ENCODE data around the gene ATOH8.

Gene ATOH8

GRCh38 chr2:85718885-85719492 is 34.8 kb upstream of the ATOH8 start:
- DNase-seq (ENCODE audit: low read depth), result no peak

DNA sequence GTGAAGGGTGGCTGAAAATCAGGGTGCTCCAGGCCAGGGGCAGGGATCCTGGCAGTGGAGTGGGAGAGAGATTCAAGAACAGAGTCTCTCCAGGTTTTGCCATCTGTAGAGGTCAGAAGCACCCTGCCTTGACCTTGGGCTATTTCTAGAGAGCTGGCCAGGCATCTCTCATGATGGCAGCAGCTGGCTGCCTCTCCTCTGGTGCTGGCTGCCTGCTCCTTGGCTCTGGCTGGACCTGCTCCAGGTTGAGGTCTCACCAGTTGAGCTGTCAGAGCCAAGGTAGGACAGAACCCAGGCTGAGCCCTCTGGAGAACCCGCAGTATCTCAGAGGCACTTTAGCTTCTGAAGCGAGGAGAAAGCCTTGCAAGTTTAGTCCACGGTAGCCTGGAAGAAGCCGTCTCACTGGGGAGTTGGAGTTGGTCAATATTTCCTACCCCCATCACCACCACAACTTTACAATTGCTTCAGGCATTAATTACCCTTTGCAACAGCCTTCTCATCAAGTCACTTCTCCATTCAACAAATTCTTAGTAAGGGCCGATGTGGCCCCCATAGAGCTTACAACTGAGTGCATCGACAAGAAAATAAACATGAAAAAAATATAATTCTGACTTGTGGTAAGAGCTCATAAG is 34.1 kb upstream of the ATOH8 start:
- DNase-seq (ENCODE audit: low read depth), result no peak

DNA sequence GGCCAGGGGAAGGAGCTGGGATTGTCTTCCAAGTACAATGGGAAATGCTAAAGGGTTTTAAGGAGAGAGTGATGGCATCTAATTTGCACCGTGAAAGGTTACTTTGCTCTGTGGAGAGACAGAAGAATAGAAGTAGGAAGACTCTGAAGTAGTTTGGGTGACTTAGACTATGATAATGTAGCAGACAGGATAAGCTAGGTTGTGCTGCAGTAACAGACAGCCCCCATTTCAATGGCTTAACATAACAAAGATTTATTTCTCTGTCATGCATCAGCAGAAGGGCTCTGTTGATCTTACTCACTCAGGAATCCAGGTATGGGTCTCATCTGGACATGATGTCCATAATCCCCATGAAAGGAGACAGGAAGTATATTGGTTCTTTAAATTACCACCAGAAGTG is 33.3 kb upstream of the ATOH8 start:
- no peak for DNase-seq (ENCODE audit: low read depth)

DNA sequence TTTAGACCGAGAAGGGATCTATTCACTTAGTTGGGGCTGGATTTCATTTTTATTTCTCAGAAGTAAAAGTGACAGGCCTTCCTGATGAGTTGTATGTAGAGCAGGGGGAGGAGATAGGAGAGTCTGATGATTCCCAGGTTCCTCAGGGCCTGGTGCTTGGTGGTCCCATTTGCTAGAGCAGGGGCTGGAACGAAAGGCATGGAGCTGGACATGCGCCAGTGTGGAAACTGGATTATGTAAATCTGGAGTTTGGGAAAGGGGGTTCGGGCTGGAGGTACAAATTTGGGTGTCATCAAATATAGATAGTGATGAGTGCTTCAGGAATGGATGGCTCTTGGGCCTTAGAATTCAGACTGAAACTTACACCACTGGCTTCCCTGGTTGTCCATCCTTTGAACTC is 32.1 kb upstream of the ATOH8 start:
- DNase-seq (ENCODE audit: low read depth), result no peak

DNA sequence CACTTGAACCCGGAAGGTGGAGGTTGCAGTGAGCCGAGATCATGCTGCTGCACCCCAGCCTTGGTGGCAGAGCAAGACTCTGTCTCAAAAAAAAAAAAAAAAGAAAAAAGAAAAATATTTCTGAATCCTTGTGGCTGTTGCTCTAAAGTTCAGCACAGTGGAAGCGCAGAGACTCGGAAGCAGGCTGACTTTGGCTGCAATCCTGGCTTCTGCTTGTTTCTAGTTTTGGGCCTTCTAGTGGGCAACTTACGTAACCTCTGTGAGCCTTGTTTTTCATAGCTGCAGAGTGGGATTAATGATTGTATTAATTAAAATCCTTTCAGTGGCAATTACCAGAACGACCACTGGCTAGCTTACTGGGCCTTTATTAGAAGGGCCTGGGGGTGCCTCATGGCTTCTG is 31.3 kb upstream of the ATOH8 start:
- no peak for DNase-seq (ENCODE audit: low read depth)

- DNase-seq (ENCODE audit: low read depth), result no peak
These were observed 30.0 kb upstream of the ATOH8 start for GRCh38 chr2:85723707-85724360.

- no peak for DNase-seq (ENCODE audit: low read depth)
These were observed 29.0 kb upstream of the ATOH8 start for GRCh38 chr2:85724731-85725181.

- no peak for DNase-seq (ENCODE audit: low read depth)
These were observed 28.3 kb upstream of the ATOH8 start for GRCh38 chr2:85725451-85725850.

GRCh38 chr2:85727798-85728197 is 26.0 kb upstream of the ATOH8 start:
- DNase-seq (ENCODE audit: low read depth), result no peak

DNA sequence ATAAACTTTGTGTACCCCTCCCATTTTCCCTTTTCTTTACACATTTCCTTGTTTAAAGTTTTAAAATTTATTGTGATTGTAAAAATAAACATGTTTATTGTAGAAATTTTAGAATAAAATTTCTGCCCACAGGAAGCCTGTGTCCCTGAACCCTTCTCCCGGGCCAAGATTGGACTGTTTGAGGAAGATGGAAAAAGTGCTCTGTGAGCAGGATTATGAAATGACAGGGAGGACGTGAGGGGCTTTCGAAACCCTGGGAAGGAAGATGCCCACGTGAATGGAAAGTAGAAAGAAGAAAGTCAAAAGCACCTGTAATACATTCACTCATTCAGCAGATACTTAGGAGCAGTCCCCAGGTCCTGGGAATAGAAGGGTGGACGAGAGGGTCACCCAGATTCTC is 25.4 kb upstream of the ATOH8 start:
- DNase-seq (ENCODE audit: low read depth), result no peak

- peak; percentile 58 for DNase-seq (ENCODE audit: low read depth)
These were observed 24.6 kb upstream of the ATOH8 start for GRCh38 chr2:85728883-85729824.

DNA sequence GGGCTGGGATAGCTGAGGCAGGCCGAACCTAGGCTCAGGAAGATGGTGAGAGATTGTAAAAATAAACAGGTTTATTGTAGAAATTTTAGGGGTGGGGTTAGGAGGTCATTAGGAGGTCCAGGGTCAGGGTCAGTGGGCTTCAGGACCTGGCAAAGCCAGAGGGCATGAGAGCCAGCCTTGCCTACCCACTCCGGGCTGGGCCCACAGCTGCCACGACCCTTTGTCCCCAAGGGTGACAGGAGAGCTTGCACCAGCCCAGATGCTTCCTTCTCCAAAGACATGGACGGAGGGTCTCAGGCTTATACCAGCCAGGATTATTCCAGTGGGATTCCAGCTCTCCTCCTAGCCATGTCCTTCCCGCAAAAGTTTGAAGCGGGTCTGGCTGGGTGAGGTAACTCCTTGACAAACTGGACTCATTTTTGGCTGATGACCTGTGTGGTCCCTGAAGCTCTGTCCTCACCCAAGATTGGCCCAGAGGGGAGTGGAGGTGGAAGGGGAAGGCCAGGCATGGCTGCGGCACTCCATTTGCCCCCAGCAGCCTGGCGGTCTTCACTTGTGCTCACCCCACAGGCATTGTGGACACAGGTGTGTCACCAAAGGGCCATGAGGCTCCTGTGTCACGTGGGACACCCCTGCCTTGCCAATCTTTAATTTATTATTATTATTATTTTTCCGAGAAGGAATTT is 23.8 kb upstream of the ATOH8 start:
- no peak for DNase-seq (ENCODE audit: low read depth)

GRCh38 chr2:85730686-85731230 is 23.0 kb upstream of the ATOH8 start:
- no peak for DNase-seq (ENCODE audit: low read depth)

DNA sequence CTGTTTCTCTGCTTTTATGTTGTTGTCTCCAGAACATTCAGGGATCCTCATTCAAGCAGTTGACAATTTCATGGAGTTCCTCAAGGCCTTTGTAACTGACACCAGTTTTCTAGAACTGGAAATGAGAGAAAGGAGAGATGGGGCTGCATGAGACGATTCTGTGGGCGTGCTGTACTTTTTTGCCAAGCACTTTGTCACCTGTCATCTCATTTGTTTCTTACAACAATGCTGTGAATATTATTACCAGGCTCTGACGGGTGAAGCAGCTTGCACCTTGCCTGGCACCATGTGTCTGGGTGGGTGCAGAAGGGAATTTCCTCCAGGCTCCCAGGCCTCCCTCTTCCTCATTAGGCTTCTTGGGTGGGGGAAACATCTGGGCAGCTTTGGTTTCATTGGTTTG is 22.2 kb upstream of the ATOH8 start:
- DNase-seq (ENCODE audit: low read depth), result no peak

- DNase-seq (ENCODE audit: low read depth), result no peak
These were observed 21.2 kb upstream of the ATOH8 start for GRCh38 chr2:85732467-85733120.

DNA sequence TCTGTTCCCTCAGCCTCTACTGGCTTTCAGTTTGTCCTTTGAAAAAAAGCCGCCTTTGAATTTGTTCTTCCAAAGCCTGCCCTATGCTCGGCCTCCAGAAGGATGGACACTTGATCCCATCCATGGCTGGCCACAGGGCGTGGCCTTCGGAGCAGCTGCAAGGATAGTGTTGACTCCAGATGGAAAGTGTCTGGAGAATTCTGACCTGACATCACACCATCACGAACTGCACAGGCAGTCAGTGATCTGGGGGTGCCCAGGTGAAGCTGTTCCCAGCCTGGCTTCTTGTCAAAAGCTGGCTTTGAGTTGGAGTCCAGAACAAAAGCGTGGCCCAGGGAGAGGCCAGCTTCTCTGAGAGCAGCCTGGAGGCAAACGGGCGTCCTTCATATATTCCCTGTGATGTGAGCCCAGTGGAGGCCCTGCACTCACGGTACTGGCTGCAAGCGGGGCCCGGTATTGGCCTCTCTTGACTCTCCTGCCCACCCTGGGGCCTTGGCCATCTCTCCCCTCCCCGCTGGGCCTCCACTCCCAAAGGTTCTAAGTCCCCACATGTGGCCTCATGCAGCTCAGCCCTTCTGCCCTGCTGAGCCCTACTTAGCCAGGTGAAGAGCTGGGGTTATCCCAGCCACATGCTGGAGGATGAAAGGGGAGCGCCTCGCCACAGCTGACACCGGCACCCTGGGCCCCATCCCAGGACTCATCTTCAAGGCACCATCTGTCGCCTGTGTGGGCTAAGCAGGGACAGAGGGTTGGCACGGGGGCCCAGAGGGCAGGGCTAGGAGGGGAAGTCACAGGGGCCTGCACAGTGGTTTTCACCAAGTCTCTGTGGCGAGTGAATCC is 20.4 kb upstream of the ATOH8 start:
- no peak for DNase-seq (ENCODE audit: low read depth)

DNA sequence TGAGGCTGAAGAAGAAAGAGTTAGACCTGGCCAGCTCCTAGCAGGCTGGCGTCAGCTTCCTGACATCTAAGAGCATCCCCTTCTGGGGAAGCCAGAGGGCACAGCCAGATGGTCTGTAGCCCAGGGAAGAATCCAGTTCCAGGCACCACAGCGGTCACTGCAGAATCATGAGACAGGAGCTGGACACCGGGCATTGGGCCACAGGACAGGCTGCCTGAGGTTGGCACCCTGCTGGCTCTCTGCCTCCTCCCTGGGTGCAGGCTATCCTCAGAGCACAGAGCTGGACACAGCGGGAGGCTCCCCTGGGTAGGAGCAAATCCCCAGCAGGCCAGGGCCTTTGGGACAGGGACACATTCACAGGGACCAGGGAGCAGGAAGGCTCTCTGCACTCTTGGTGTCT is 19.8 kb upstream of the ATOH8 start:
- DNase-seq (ENCODE audit: low read depth), result no peak

GRCh38 chr2:85734942-85735608 is 18.7 kb upstream of the ATOH8 start:
- no peak for DNase-seq (ENCODE audit: low read depth)

- DNase-seq (ENCODE audit: low read depth), result no peak
These were observed 18.1 kb upstream of the ATOH8 start for GRCh38 chr2:85735691-85736090.

Measured in CMK (cell line).